Sigmoid colon (tissue), 3 donors: ENCODE results near the gene XPO1.

Experiments
- CTCF ChIP-seq, 4 experiments: fragments of 450-650 bp in 3 of 4; fragments of 200-600 bp in 1 of 4; IDR thresholded peaks; one replicate each; pipeline ENCODE4 v1.5.1; 2016 to 2019; ENCODE audit warnings: antibody characterized with exemption in 4 of 4, mild to moderate bottlenecking in 3 of 4, moderate library complexity in 2 of 4
- POLR2A ChIP-seq, 2 donors: fragments of 450-650 bp; IDR thresholded peaks; one replicate each; pipeline ENCODE4 v1.6.1; 2016; ENCODE audit warnings: antibody characterized with exemption in 2 of 2, mild to moderate bottlenecking in 2 of 2, moderate library complexity in 2 of 2

DNA sequence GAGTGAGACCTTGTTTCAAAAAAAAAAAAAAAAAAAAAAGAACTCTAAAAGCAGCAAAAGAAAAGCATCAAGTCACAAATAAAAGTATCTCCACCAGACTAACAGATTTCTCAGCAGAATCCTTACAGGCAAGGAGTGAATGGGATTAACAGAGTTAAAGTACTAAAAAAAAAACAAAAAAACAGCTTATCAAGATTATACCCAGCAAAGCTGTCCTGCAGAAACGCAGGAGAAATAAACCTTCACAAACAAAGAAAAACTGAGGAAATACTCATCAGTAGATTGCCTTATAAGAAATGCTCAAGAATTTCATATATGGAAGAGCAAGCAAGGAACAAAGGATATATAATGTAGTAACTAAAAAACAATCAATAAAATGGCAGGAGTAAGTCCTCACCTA is 102.9 kb downstream of the XPO1 start:
- TF ChIP-seq POLR2A (IDR thresholded peaks at IDR 0.05) (no peak), CTCF (IDR thresholded peaks at IDR 0.05) (no peak)
